Panc1 (cell line): ENCODE measurements around the gene PHKB. TPM values are rescaled to one million over a fixed set of nuclear protein-coding genes. Genes with fewer than 3 reads are reported as not detected.

Experiments
- ATAC-seq: fragments of 200-7000 bp; cut with Tn5 transposase; 2 replicates; pipeline ENCODE4 v1.9.1; 2020; ENCODE audit warnings: mild to moderate bottlenecking, moderate library complexity
- BruUV-seq: library from RNA; stranded (reverse); fragments of 400-500 nt; replicated peaks from 2 replicates; lab custom pipeline; 2021; lab: Mats Ljungman, UMichigan
- CTCF ChIA-PET: fragments of 300-600 bp; sonication (Branson Sonifier 250); formaldehyde crosslinking; loops from one replicate; lab custom pipeline; 2022; ENCODE audit warnings: antibody characterized with exemption; lab: Charles Lee
- POLR2A ChIA-PET: fragments of 300-600 bp; sonication (Branson Sonifier 250); formaldehyde crosslinking; loops from one replicate; lab custom pipeline; 2022; ENCODE audit warnings: antibody characterized with exemption; lab: Charles Lee
- DNase-seq: peaks from one replicate; pipeline ENCODE4 v3.0.0-alpha.2; 2010; ENCODE audit warnings: low read depth, low spot score
- H3K27ac ChIP-seq: 2 replicates; pipeline ENCODE4 v1.5.1; 2011; ENCODE audit warnings: mild to moderate bottlenecking, low read length, inconsistent platforms
- H3K27me3 ChIP-seq: fragments of 200-500 bp; sonication (Bioruptor generic); 2 replicates; pipeline ENCODE4 v1.6.0; 2014; ENCODE audit warnings: low read length, inconsistent platforms; ENCODE audit not compliant: control insufficient read depth, insufficient read depth
- H3K36me3 ChIP-seq: fragments of 200-500 bp; sonication (Bioruptor generic); 2 replicates; pipeline ENCODE4 v1.5.1; 2014; ENCODE audit warnings: inconsistent platforms, mild to moderate bottlenecking, low read length, moderate library complexity; ENCODE audit not compliant: control insufficient read depth, insufficient read depth
- H3K4me1 ChIP-seq: 2 replicates; pipeline ENCODE4 v1.5.1; 2011; ENCODE audit warnings: inconsistent platforms, mild to moderate bottlenecking, low read length, moderate library complexity; ENCODE audit not compliant: control insufficient read depth, insufficient read depth
- H3K4me3 ChIP-seq, 2 experiments: 2 replicates each; pipeline ENCODE4 v1.5.1; 2011 to 2012; ENCODE audit warnings: low read depth in 2 of 2, low read length in 2 of 2, mild to moderate bottlenecking in 2 of 2, inconsistent platforms in 1 of 2, moderate library complexity in 1 of 2
- H3K9me3 ChIP-seq: fragments of 200-500 bp; sonication (Bioruptor generic); 2 replicates; pipeline ENCODE4 v1.5.1; 2014; ENCODE audit warnings: low read depth, mild to moderate bottlenecking, inconsistent platforms, low read length, moderate library complexity; ENCODE audit not compliant: control insufficient read depth, insufficient read depth
- POLR2AphosphoS5 ChIP-seq: IDR thresholded peaks from 2 replicates; pipeline ENCODE4 v1.6.1; 2012; ENCODE audit warnings: mild to moderate bottlenecking, low read depth, low read length, moderate library complexity
- SIN3A ChIP-seq: IDR thresholded peaks from 2 replicates; pipeline ENCODE4 v1.6.1; 2012; ENCODE audit warnings: low read depth, mild to moderate bottlenecking, low read length, moderate library complexity, borderline replicate concordance; ENCODE audit not compliant: insufficient read depth
- TCF7L2 ChIP-seq: IDR thresholded peaks from 2 replicates; pipeline ENCODE4 v1.6.1; 2011; ENCODE audit warnings: mild to moderate bottlenecking, low read depth, low read length, inconsistent platforms
- in situ Hi-C: cut with HindIII; loops from 2 replicates; pipeline ENCODE4 v1.10.0; 2016; ENCODE audit warnings: low sequenced_read_pairs, low pct_unique_long_range_greater_than_20kb
- intact Hi-C: fragments of 100-400 bp; cut with micrococcal nuclease; formaldehyde crosslinking; loops from one replicate; pipeline ENCODE4 v1.10.0; 2022; ENCODE audit not compliant: unreplicated experiment
- total RNA-seq: library from RNA; stranded (reverse); gene quantifications from one replicate; pipeline ENCODE4 v1.2.1, GENCODE V29; 2021; ENCODE audit not compliant: unreplicated experiment
- TF ChIP-seq, protein P1 (sequence below): fragments of 450-650 bp; IDR thresholded peaks from 2 replicates; pipeline ENCODE4 v1.5.1; 2017; ENCODE audit warnings: mild to moderate bottlenecking
- TF ChIP-seq, protein P2 (sequence below), 2 experiments: IDR thresholded peaks; 2 replicates each; pipeline ENCODE4 v1.6.1; 2011 to 2012; ENCODE audit warnings: low read depth in 2 of 2, control low read depth in 1 of 2, low read length in 1 of 2, mild to moderate bottlenecking in 1 of 2, moderate library complexity in 1 of 2; ENCODE audit not compliant: insufficient read depth in 1 of 2

Gene PHKB
- total RNA-seq, 1 experiment from 2014 or later, result 29.5 TPM

DNA sequence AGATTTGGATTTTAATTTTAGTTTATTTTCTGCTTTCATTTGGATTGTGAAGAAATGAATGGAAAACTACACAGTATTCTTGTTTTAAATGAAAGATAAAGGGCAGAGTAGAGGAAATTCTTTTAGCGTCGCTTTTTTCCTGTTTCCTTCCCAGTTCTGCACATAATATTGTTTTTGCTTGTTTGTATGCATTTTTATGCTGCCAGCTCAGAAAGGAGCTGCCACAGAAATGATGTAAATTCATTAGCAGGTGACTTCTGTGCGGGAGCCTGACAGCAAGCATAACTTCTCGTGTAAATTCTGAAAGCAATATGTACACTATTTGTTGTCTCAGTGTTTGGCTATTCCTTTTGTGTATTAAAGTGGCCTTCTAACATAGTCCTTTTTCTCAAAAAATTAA lies 234.6 kb downstream of the PHKB start:
- Histone ChIP-seq H3K27ac (no peak overlapping the region), H3K9me3 (no peaks in the 10 kb centered on the region), H3K4me3 (no peak overlapping the region), H3K4me1 (no peaks in the 10 kb centered on the region), H3K27me3 (no peaks in the 10 kb centered on the region), H3K36me3 (no peaks in the 10 kb centered on the region)
- BruUV-seq, result no TSS peak
- intact Hi-C loops (no loop called here), in situ Hi-C loops (no loop called here)
- POLR2A ChIA-PET, result no interaction called here
- TF ChIP-seq, protein P1, sequence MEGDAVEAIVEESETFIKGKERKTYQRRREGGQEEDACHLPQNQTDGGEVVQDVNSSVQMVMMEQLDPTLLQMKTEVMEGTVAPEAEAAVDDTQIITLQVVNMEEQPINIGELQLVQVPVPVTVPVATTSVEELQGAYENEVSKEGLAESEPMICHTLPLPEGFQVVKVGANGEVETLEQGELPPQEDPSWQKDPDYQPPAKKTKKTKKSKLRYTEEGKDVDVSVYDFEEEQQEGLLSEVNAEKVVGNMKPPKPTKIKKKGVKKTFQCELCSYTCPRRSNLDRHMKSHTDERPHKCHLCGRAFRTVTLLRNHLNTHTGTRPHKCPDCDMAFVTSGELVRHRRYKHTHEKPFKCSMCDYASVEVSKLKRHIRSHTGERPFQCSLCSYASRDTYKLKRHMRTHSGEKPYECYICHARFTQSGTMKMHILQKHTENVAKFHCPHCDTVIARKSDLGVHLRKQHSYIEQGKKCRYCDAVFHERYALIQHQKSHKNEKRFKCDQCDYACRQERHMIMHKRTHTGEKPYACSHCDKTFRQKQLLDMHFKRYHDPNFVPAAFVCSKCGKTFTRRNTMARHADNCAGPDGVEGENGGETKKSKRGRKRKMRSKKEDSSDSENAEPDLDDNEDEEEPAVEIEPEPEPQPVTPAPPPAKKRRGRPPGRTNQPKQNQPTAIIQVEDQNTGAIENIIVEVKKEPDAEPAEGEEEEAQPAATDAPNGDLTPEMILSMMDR, result no peak
- TF ChIP-seq POLR2AphosphoS5 (no peak), SIN3A (no peak), TCF7L2 (no peak)
- TF ChIP-seq, protein P2, sequence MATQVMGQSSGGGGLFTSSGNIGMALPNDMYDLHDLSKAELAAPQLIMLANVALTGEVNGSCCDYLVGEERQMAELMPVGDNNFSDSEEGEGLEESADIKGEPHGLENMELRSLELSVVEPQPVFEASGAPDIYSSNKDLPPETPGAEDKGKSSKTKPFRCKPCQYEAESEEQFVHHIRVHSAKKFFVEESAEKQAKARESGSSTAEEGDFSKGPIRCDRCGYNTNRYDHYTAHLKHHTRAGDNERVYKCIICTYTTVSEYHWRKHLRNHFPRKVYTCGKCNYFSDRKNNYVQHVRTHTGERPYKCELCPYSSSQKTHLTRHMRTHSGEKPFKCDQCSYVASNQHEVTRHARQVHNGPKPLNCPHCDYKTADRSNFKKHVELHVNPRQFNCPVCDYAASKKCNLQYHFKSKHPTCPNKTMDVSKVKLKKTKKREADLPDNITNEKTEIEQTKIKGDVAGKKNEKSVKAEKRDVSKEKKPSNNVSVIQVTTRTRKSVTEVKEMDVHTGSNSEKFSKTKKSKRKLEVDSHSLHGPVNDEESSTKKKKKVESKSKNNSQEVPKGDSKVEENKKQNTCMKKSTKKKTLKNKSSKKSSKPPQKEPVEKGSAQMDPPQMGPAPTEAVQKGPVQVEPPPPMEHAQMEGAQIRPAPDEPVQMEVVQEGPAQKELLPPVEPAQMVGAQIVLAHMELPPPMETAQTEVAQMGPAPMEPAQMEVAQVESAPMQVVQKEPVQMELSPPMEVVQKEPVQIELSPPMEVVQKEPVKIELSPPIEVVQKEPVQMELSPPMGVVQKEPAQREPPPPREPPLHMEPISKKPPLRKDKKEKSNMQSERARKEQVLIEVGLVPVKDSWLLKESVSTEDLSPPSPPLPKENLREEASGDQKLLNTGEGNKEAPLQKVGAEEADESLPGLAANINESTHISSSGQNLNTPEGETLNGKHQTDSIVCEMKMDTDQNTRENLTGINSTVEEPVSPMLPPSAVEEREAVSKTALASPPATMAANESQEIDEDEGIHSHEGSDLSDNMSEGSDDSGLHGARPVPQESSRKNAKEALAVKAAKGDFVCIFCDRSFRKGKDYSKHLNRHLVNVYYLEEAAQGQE (IDR thresholded peaks at IDR 0.05; ENCODE audit: insufficient read depth in 1 of 2, low read depth in 2 of 2, low read length in 1 of 2), result no peak
- ATAC-seq (no peak), DNase-seq (no peak)
- CTCF ChIA-PET, result no interaction called here

DNA sequence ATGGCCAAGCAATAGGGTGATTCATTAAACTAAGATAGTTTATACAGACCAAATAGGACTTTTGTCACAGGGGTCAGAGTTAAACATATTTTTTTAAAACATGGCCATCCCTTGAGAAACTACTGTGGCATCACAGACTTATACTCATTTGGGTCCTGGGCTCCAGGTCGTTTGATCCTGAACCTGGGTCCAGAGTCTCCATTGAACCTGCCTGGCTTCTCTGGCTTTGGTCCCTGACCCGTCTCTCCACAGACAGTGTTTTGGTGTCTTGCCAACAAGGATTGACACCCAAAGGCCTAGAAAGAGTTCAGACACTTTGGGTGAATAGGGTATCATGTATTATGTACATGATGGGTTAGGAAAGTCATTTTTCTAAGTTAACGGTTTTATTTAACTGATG lies 236.7 kb downstream of the PHKB start:
- ChIA-PET CTCF (no interaction called here), POLR2A (interaction anchor here (0.6 kb wide), 1 partner anchor 211 kb away, joined by 4 read pairs; no protein-coding TSS in a partner anchor)
- DNase-seq (no peak), ATAC-seq (no peak)
- TF ChIP-seq, protein P1, result no peak
- TF ChIP-seq POLR2AphosphoS5 (no peak), TCF7L2 (no peak), SIN3A (no peak)
- TF ChIP-seq, protein P2 (IDR thresholded peaks at IDR 0.05; ENCODE audit: insufficient read depth in 1 of 2, low read depth in 2 of 2, low read length in 1 of 2), result no peak
- Histone ChIP-seq H3K4me1 (no peaks in the 10 kb centered on the region), H3K9me3 (no peaks in the 10 kb centered on the region), H3K36me3 (no peaks in the 10 kb centered on the region), H3K27me3 (no peaks in the 10 kb centered on the region), H3K27ac (no peak overlapping the region), H3K4me3 (no peak overlapping the region)
- in situ Hi-C loops, result no loop called here
- no TSS peak for BruUV-seq
- intact Hi-C loops, result no loop called here
